HepG2 (cell line): ENCODE results near the gene ANKS1A. TPM values are rescaled to one million over a fixed set of nuclear protein-coding genes. Genes with fewer than 3 reads are reported as not detected.

Experiments
- ATAC-seq: fragments of 200-7000 bp; cut with Tn5 transposase; 3 replicates; pipeline ENCODE4 v1.9.1; 2020; ENCODE audit warnings: mild to moderate bottlenecking, moderate library complexity
- BruUV-seq: library from RNA; stranded (reverse); fragments of 400-500 nt; replicated peaks from 2 replicates; lab custom pipeline; 2021; lab: Mats Ljungman, UMichigan
- CTCF ChIA-PET: fragments of 300-600 bp; formaldehyde crosslinking; extraction: SDS; loops from one replicate; lab custom pipeline; 2021; ENCODE audit warnings: low total read pairs, inconsistent platforms, low intra/inter-chr PET ratio; lab: Yijun Ruan, JAX
- POLR2A ChIA-PET: fragments of 350-600 bp; sonication (Branson Sonifier 250); formaldehyde crosslinking; loops from one replicate; lab custom pipeline; 2020; ENCODE audit warnings: antibody characterized with exemption, inconsistent platforms; lab: Yijun Ruan, JAX
- DNase-seq: peaks from one replicate; pipeline ENCODE4 v3.0.0-alpha.2; 2015; ENCODE audit warnings: low spot score
- FAIRE-seq: peaks from 3 replicates; lab custom pipeline; 2011; peaks lifted over from hg19 to GRCh38; lab: Jason Lieb, UNC
- H2AFZ ChIP-seq: one replicate; pipeline ENCODE4 v1.6.1; 2011; ENCODE audit warnings: low read length, inconsistent platforms
- H3K27ac ChIP-seq: fragments of 300-600 bp; 3 replicates; pipeline ENCODE4 v1.8.0; 2011; ENCODE audit warnings: mixed run types, mild to moderate bottlenecking, mixed read lengths, low read length, inconsistent platforms; ENCODE audit not compliant: insufficient read depth; ENCODE audit errors: extremely low read length
- H3K27me3 ChIP-seq, 2 experiments: fragments of 200-600 bp in 1 of 2; 2 replicates in 1 of 2; 3 replicates in 1 of 2; pipeline versions ENCODE4 v1.6.0 to v1.8.0; 2011; ENCODE audit warnings: low read length in 2 of 2, mild to moderate bottlenecking in 2 of 2, moderate library complexity in 2 of 2, inconsistent platforms in 1 of 2; ENCODE audit not compliant: insufficient read depth in 2 of 2, control insufficient read depth in 1 of 2
- H3K36me3 ChIP-seq, 2 experiments: fragments of 200-600 bp in 1 of 2; replicated peaks in 1 of 2; 2 replicates in 1 of 2; 3 replicates in 1 of 2; pipeline versions ENCODE4 v1.5.1 to v1.8.0; 2011; ENCODE audit warnings: low read length in 2 of 2, inconsistent platforms in 1 of 2; ENCODE audit not compliant: insufficient read depth in 2 of 2, control insufficient read depth in 1 of 2
- H3K4me1 ChIP-seq: 2 replicates; pipeline ENCODE4 v1.5.1; 2012; ENCODE audit warnings: low read length, inconsistent platforms; ENCODE audit not compliant: insufficient read depth
- H3K4me2 ChIP-seq: 2 replicates; pipeline ENCODE4 v1.6.0; 2011; ENCODE audit warnings: low read depth, low read length, inconsistent platforms
- H3K4me3 ChIP-seq, 3 experiments: fragments of 200-600 bp in 1 of 3; sonication (generic), shearing (Covaris generic) in 1 of 3; replicated peaks in 1 of 3; 2 replicates each; pipeline ENCODE4 v1.5.1; 2011 to 2016; ENCODE audit warnings: low read length in 3 of 3, inconsistent platforms in 2 of 3, low read depth in 2 of 3, mild to moderate bottlenecking in 2 of 3, control low read depth in 1 of 3, mixed read lengths in 1 of 3; ENCODE audit not compliant: insufficient read depth in 1 of 3
- H3K79me2 ChIP-seq: one replicate; pipeline ENCODE4 v1.6.1; 2011; ENCODE audit warnings: low read length, inconsistent platforms; ENCODE audit not compliant: insufficient read depth
- H3K9ac ChIP-seq: 2 replicates; pipeline ENCODE4 v1.6.0; 2011; ENCODE audit warnings: mild to moderate bottlenecking, low read depth, low read length, inconsistent platforms; ENCODE audit not compliant: insufficient read depth
- H3K9me3 ChIP-seq: 2 replicates; pipeline ENCODE4 v1.5.1; 2012; ENCODE audit warnings: mild to moderate bottlenecking, low read length
- H4K20me1 ChIP-seq: 2 replicates; pipeline ENCODE4 v1.6.0; 2011; ENCODE audit warnings: inconsistent platforms, mild to moderate bottlenecking, low read length, moderate library complexity; ENCODE audit not compliant: insufficient read depth
- CHD4 ChIP-seq: fragments of 200-600 bp; sonication (generic); IDR thresholded peaks from 2 replicates; pipeline ENCODE4 v1.7.0; 2017; ENCODE audit warnings: mild to moderate bottlenecking, low read length, borderline replicate concordance
- ERF ChIP-seq: IDR thresholded peaks from 2 replicates; pipeline ENCODE4 v1.6.1; 2018; ENCODE audit warnings: missing biosample characterization, missing genetic modification reagents
- KDM2A ChIP-seq: sonication (generic); formaldehyde crosslinking; IDR thresholded peaks from 2 replicates; pipeline ENCODE4 v1.4.0; 2020; ENCODE audit warnings: low read depth, missing genetic modification reagents, borderline replicate concordance
- PHF21A ChIP-seq: sonication (generic); formaldehyde crosslinking; IDR thresholded peaks from 2 replicates; pipeline ENCODE4 v1.5.0; 2020; ENCODE audit warnings: mild to moderate bottlenecking, missing genetic modification reagents
- POLR2G ChIP-seq: fragments of 200-400 bp; formaldehyde crosslinking; IDR thresholded peaks from 2 replicates; pipeline ENCODE4 v1.6.1; 2018; ENCODE audit warnings: mild to moderate bottlenecking, low read depth, low read length, moderate library complexity
- RARG ChIP-seq: sonication (generic); formaldehyde crosslinking; IDR thresholded peaks from 2 replicates; pipeline ENCODE4 v1.4.0; 2020; ENCODE audit warnings: low read depth, mild to moderate bottlenecking, missing genetic modification reagents
- ZFP36L2 ChIP-seq: sonication (generic); formaldehyde crosslinking; IDR thresholded peaks from 2 replicates; pipeline ENCODE4 v1.4.0; 2020; ENCODE audit warnings: missing genetic modification reagents
- ZNF543 ChIP-seq: sonication (generic); formaldehyde crosslinking; IDR thresholded peaks from 2 replicates; pipeline ENCODE4 v1.4.0; 2020; ENCODE audit warnings: mild to moderate bottlenecking, missing genetic modification reagents
- ZNF720 ChIP-seq: sonication (generic); formaldehyde crosslinking; IDR thresholded peaks from 2 replicates; pipeline ENCODE4 v1.4.0; 2020; ENCODE audit warnings: missing genetic modification reagents
- ZNF850 ChIP-seq: sonication (generic); formaldehyde crosslinking; conservative IDR thresholded peaks from 2 replicates; pipeline ENCODE4 v1.9.0; 2021; ENCODE audit warnings: mild to moderate bottlenecking, missing genetic modification reagents
- WGBS: methylation state at CpG from one replicate; pipeline ENCODE4 v1.1.6; 2017; ENCODE audit warnings: low lambda C conversion rate; 5-methylcytosine and 5-hydroxymethylcytosine counted together
- in situ Hi-C: cut with HindIII; loops from 2 replicates; pipeline ENCODE4 v1.10.0; 2017; ENCODE audit warnings: low pct_unique_long_range_greater_than_20kb; ENCODE audit not compliant: extremely low pct_ligation_motif_present
- intact Hi-C: fragments of 100-400 bp; cut with micrococcal nuclease; formaldehyde crosslinking; loops from one replicate; pipeline ENCODE4 v1.10.0; 2022; ENCODE audit not compliant: unreplicated experiment
- polyA plus RNA-seq, 8 experiments: library from polyadenylated mRNA; depleted of rRNA in 3 of 8; stranded (reverse) in 7 of 8; unstranded in 1 of 8; fragments of >200 nt; fragmentation: Illumina TruSeq in 4 of 8; extraction: Trizol in 4 of 8; gene quantifications; 2 replicates each; pipeline versions ENCODE4 v1.2.1 to v1.2.3, GENCODE V29; 2011 to 2016; ENCODE audit warnings: low read depth in 4 of 8, missing spikeins in 1 of 8, mixed read lengths in 1 of 8; ENCODE audit not compliant: insufficient read depth in 1 of 8
- total RNA-seq, 5 experiments: library from RNA; depleted of rRNA; stranded (reverse); fragments of >200 nt; fragmentation: Illumina TruSeq; extraction: Trizol; gene quantifications; 2 replicates each; pipeline ENCODE4 v1.2.3, GENCODE V29; 2016; ENCODE audit warnings: low read depth in 1 of 5
- TF ChIP-seq, protein P1 (sequence below): sonication (generic); formaldehyde crosslinking; IDR thresholded peaks from 2 replicates; pipeline ENCODE4 v1.9.0; 2021; ENCODE audit warnings: missing genetic modification reagents, borderline replicate concordance
- TF ChIP-seq, protein P2 (sequence below): sonication (generic); formaldehyde crosslinking; conservative IDR thresholded peaks from 2 replicates; pipeline ENCODE4 v1.4.0; 2020; ENCODE audit warnings: missing genetic modification reagents

The ANKS1A gene
- total and polyA plus RNA-seq, 2 of the 13 experiments (the other 11 are each of a cell fraction or from before 2014, with no cell fraction given), result 7.2 to 15.1 TPM

DNA sequence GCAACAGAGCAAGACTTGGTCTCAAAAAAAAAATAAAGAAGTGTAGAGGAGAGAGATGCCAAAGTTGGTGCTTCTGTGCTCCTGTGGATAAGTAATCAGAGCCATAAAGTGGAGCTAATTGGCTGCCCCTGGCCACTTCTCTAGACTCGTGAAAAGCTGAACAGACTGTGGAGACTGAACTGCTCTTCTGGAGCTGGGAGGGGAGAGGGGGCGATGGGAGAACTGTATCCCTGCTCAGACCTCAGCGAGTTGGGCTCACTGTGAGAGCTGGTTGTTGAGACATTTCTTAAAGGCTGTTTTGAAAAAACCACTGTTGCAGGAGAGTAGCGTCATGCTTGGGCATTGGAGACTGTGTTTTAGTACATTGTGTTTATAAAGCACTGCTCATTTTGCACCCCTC is 126.4 kb downstream of the ANKS1A start (continued):
- TF ChIP-seq, protein P1, sequence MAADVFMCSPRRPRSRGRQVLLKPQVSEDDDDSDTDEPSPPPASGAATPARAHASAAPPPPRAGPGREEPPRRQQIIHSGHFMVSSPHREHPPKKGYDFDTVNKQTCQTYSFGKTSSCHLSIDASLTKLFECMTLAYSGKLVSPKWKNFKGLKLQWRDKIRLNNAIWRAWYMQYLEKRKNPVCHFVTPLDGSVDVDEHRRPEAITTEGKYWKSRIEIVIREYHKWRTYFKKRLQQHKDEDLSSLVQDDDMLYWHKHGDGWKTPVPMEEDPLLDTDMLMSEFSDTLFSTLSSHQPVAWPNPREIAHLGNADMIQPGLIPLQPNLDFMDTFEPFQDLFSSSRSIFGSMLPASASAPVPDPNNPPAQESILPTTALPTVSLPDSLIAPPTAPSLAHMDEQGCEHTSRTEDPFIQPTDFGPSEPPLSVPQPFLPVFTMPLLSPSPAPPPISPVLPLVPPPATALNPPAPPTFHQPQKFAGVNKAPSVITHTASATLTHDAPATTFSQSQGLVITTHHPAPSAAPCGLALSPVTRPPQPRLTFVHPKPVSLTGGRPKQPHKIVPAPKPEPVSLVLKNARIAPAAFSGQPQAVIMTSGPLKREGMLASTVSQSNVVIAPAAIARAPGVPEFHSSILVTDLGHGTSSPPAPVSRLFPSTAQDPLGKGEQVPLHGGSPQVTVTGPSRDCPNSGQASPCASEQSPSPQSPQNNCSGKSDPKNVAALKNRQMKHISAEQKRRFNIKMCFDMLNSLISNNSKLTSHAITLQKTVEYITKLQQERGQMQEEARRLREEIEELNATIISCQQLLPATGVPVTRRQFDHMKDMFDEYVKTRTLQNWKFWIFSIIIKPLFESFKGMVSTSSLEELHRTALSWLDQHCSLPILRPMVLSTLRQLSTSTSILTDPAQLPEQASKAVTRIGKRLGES (CRISPR knock-in tag), result no peak
- TF ChIP-seq ZNF850 (CRISPR knock-in tag) (no peak), ERF (CRISPR knock-in tag) (no peak), ZNF543 (CRISPR knock-in tag) (no peak), ZFP36L2 (CRISPR knock-in tag) (no peak), ZNF720 (CRISPR knock-in tag) (no peak), CHD4 (no peak), PHF21A (CRISPR knock-in tag) (no peak)

GRCh38 chr6:35015996-35016395 is 126.9 kb downstream of the ANKS1A start:
- ChIA-PET CTCF (no interaction called here), POLR2A (no interaction called here)
- H3K4me1 ChIP-seq, result no peaks in the 10 kb centered on the region
- in situ Hi-C loops (no loop called here), intact Hi-C loops (no loop called here)
- no peak for ATAC-seq
- H2AFZ ChIP-seq, result no peak overlapping the region
- BruUV-seq, result no TSS peak
- TF ChIP-seq POLR2G (no peak), RARG (CRISPR knock-in tag) (no peak), KDM2A (CRISPR knock-in tag) (no peak)
- TF ChIP-seq, protein P2, sequence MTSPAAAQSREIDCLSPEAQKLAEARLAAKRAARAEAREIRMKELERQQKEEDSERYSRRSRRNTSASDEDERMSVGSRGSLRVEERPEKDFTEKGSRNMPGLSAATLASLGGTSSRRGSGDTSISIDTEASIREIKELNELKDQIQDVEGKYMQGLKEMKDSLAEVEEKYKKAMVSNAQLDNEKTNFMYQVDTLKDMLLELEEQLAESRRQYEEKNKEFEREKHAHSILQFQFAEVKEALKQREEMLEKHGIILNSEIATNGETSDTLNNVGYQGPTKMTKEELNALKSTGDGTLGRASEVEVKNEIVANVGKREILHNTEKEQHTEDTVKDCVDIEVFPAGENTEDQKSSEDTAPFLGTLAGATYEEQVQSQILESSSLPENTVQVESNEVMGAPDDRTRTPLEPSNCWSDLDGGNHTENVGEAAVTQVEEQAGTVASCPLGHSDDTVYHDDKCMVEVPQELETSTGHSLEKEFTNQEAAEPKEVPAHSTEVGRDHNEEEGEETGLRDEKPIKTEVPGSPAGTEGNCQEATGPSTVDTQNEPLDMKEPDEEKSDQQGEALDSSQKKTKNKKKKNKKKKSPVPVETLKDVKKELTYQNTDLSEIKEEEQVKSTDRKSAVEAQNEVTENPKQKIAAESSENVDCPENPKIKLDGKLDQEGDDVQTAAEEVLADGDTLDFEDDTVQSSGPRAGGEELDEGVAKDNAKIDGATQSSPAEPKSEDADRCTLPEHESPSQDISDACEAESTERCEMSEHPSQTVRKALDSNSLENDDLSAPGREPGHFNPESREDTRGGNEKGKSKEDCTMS (CRISPR knock-in tag), result no peak
- H3K4me2 ChIP-seq, result no peak overlapping the region
- H3K4me3 ChIP-seq, result no peak overlapping the region
- no peak for DNase-seq
- no peaks in the 10 kb centered on the region for H4K20me1 ChIP-seq
- H3K36me3 ChIP-seq, result peaks cover 13 to 15% of the 10 kb centered on the region in 2 experiments; a peak in 4 of 5 replicates
- no peak overlapping the region for H3K9ac ChIP-seq
- WGBS, result 0% methylated on average over 1 of the region's 1 CpG
- H3K79me2 ChIP-seq, result no peaks in the 10 kb centered on the region
- no peaks in the 10 kb centered on the region for H3K27me3 ChIP-seq
- H3K27ac ChIP-seq, result no peak overlapping the region
- no peaks in the 10 kb centered on the region for H3K9me3 ChIP-seq
- FAIRE-seq, result no peak
